SH-SY5Y (cell line): ENCODE data around the gene SERPINI1.

Source experiments
- GATA2 ChIP-seq: IDR thresholded peaks from 2 replicates; pipeline ENCODE4 v1.6.1; 2011; ENCODE audit warnings: mild to moderate bottlenecking, low read depth, low read length
- GATA3 ChIP-seq: IDR thresholded peaks from 2 replicates; pipeline ENCODE4 v1.6.1; 2011; ENCODE audit warnings: low read depth, mild to moderate bottlenecking, low read length, moderate library complexity

DNA sequence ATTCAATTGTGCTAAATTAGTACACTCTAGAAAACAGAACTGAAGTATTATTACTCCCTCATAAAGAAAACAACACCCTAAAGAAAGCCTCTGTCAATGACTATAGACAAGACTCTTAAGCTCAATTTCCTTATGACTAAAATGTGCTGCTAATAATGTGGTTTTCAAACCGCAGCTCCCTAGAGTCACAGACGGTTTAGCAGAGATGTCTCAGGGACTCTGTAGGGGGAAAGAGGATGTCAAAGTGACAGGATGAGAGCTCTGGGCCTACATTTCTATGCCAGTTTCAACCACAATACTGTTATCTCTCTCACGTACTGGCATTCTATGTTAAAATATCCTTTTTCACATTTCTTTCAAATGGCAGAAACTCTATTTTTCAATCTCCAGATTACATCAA, 44.2 kb upstream of the SERPINI1 start:
- TF ChIP-seq GATA2 (no peak), GATA3 (no peak)
